HG02852 (cell line): Measurements from ENCODE around the gene CCDC83.
"Not testable (repeated sequence)": the region's sequence is repeated elsewhere in the genome, so short reads cannot be mapped to it uniquely, and the experiment has no call there.

Experiments used
- ATAC-seq: cut with Tn5 transposase; IDR thresholded peaks from one replicate; pipeline ENCODE4 v1.9.1; 2021; ENCODE audit warnings: mild to moderate bottlenecking, moderate library complexity; ENCODE audit not compliant: unreplicated experiment

CCDC83 gene

GRCh38 chr11:85886089-85887056, 31.2 kb downstream of the CCDC83 start:
- ATAC-seq = no peak

- ATAC-seq = no peak
Observed at GRCh38 chr11:85889108-85889507, 33.9 kb downstream of the CCDC83 start.

GRCh38 chr11:85889676-85890579, 34.7 kb downstream of the CCDC83 start:
- no peak for ATAC-seq

GRCh38 chr11:85893395-85893794, 38.2 kb downstream of the CCDC83 start:
- no peak for ATAC-seq

GRCh38 chr11:85896876-85897275, 41.7 kb downstream of the CCDC83 start:
- ATAC-seq = no peak

GRCh38 chr11:85898456-85898855, 43.3 kb downstream of the CCDC83 start:
- no peak for ATAC-seq

GRCh38 chr11:85902353-85902752, 47.2 kb downstream of the CCDC83 start:
- no peak for ATAC-seq

- ATAC-seq = no peak
Observed at GRCh38 chr11:85903406-85903805, 48.2 kb downstream of the CCDC83 start.

GRCh38 chr11:85903811-85904210, 48.6 kb downstream of the CCDC83 start:
- ATAC-seq = no peak

- ATAC-seq = no peak
Observed at GRCh38 chr11:85912414-85912813, 57.2 kb downstream of the CCDC83 start.

GRCh38 chr11:85913513-85913912, 58.3 kb downstream of the CCDC83 start:
- no peak for ATAC-seq

GRCh38 chr11:85914425-85914824, 59.2 kb downstream of the CCDC83 start:
- no peak for ATAC-seq

- ATAC-seq = no peak
Observed at GRCh38 chr11:85918910-85919794, 64.0 kb downstream of the CCDC83 start.

- no peak for ATAC-seq
Observed at GRCh38 chr11:85922367-85922766, 67.2 kb downstream of the CCDC83 start.

- ATAC-seq = no peak
Observed at GRCh38 chr11:85923455-85923854, 68.3 kb downstream of the CCDC83 start.

- ATAC-seq = not testable (repeated sequence)
Observed at GRCh38 chr11:85926653-85927214, 71.6 kb downstream of the CCDC83 start.

- no peak for ATAC-seq
Observed at GRCh38 chr11:85930879-85931366, 75.7 kb downstream of the CCDC83 start.

- ATAC-seq = no peak
Observed at GRCh38 chr11:85934596-85935169, 79.5 kb downstream of the CCDC83 start.

GRCh38 chr11:85935751-85936150, 80.6 kb downstream of the CCDC83 start:
- no peak for ATAC-seq

GRCh38 chr11:85937835-85938234, 82.7 kb downstream of the CCDC83 start:
- no peak for ATAC-seq
